Fibroblast of skin of back (primary cell): ENCODE measurements around the gene C11orf24. TPM values are rescaled to one million over a fixed set of nuclear protein-coding genes. Genes with fewer than 3 reads are reported as not detected.
"Not testable (repeated sequence)": the region's sequence is repeated elsewhere in the genome, so short reads cannot be mapped to it uniquely, and the experiment has no call there.

Source experiments
- DNase-seq: peaks from one replicate; pipeline ENCODE4 v3.0.0-alpha.2; 2013
- polyA plus RNA-seq, 2 experiments: library from polyadenylated mRNA; unstranded; fragments of 120-200 nt; gene quantifications; one replicate each; pipeline ENCODE4 v1.2.1, GENCODE V29; 2013; ENCODE audit not compliant: insufficient read length in 2 of 2

Gene C11orf24
- polyA plus RNA-seq (2013, experiment 1 of 2; ENCODE audit: insufficient read length) = 120 TPM
- 95.6 TPM for polyA plus RNA-seq (2013, experiment 2 of 2; ENCODE audit: insufficient read length)

- peak; percentile 94 for DNase-seq
Observed at GRCh38 chr11:68271781-68272608, at the start of gene C11orf24. Gene C11orf24 (minus strand): TSS chr11:68271973. CDS start chr11:68263767, 8,206 bp downstream.

DNA sequence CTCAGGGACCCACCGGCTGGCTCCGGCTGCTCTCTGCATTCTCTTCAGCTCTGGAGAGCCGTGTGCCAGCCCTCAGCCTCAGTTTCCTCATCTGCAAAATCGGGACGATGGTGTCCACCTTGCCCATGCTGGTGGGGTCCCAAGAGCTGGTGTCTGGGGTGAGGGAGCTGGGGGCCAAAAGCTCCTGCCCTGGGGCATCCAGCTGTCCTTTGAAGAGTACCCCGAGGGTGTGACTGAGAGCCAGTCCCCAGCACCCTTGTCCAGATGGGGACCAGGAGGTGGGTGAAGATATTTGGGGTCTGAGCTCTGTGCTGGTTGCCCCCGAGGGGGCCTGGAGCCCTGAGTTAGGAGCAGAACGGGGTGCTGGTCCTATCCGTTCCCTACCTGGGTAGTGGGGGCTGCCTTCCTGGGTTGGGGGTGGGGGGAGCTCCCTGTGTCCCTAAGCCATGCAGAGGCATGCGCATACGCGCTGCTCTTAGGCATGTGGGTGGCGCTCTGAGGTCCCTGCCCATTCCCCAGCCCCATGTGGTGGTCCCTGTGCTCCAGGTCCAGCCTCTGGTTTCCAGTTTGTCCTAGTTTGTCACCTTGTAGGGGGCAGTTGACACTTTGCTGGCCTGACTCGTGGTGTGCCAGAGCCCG is 45.5 kb upstream of the C11orf24 start:
- no peak for DNase-seq

- no peak for DNase-seq
Observed at GRCh38 chr11:68315171-68315920, 43.6 kb upstream of the C11orf24 start.

- peak; percentile 48 for DNase-seq
Observed at GRCh38 chr11:68314203-68315170, 42.7 kb upstream of the C11orf24 start.

GRCh38 chr11:68313574-68314202 is 41.9 kb upstream of the C11orf24 start:
- DNase-seq = peak; percentile 28

DNA sequence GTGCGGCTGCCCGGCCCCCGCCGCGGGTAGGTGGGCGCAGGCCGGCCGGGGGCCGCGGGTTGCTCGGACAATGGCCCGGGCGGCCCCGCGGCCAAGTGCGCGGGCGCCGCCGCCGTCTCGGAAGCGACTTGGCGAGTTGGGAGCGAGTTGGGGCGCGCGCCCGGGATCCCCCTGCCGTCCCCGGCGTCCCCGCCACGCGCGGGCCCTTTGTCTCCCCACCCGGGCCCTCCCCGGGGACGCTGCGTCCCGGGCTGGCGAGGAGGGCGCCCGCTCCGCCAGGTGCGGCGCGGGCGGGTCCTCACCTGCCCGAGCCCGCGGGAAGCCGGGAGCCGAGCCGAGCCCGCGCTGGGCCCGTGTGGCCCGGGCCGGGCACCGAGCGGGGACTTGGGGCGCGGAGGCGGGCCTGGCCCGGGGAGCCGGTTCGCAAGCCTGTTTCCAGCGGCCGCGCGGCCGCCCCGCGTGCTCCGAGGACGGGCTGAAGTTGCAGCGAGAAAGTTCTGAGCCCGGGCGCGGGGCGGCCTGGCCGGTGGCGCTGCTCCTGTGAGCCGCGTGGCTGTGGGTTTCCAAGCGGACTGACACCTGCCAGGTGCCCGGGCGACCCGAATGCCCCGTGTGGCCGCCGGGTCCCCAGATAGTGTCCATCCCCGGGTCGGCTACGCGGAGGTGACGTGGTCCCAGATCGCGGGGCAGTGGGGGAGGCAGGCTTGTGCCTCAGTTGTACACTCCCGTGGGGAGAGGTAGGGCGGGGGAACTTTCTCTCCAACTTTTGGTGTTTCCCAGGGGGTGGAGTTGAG is 41.2 kb upstream of the C11orf24 start:
- DNase-seq = no peak

GRCh38 chr11:68312117-68312779 is 40.5 kb upstream of the C11orf24 start, which contains the start of gene LRP5:
Gene LRP5 (plus strand): TSS chr11:68312591. CDS start chr11:68312715, 124 bp downstream.
- peak; percentile 57 for DNase-seq

DNA sequence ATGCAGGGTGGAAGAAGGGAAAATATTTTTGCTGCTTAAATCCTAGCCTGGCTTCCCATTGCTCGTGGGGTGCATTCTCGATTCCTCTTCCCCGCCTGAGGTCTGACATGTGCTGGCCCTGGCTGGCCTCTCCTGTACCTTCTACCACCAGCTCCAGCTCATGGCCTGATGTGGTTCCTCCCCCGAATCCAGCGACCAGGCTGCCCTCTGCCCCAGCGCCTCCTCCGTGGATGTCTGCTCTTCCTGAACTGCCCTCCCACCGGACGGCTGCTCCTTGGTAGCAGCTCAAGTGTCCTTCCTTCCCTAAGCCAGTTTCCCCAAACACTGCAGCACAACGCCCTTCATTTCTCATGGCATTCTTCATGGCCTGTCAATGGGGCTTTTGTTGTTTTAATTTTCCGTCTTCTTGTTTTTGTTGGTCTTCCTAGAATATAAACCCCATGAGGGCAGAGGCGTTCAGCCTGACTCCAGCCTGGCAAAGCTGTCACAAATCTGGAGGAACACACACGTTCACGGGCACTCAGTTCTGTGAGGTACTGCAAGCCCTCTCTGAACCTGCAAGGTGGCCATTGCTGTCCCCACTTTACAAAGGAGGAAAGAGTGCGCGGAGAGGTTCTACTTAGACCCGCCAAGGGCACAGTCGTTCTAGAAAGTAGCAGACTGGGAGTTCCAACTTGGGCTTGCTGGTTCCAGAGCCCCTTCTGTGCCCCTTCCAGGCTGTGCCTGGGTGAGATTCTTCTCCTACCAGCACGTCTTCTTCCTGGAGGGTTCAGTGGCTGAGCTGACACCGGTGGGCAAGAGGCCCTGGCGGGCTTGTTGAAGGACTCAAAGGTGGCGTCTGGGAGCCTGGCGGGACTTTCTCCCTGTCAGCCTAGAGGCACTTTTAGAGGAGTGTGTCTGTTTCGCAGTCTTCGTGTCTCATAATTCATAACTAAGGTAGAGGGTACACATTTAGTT is 39.7 kb upstream of the C11orf24 start:
- no peak for DNase-seq

DNA sequence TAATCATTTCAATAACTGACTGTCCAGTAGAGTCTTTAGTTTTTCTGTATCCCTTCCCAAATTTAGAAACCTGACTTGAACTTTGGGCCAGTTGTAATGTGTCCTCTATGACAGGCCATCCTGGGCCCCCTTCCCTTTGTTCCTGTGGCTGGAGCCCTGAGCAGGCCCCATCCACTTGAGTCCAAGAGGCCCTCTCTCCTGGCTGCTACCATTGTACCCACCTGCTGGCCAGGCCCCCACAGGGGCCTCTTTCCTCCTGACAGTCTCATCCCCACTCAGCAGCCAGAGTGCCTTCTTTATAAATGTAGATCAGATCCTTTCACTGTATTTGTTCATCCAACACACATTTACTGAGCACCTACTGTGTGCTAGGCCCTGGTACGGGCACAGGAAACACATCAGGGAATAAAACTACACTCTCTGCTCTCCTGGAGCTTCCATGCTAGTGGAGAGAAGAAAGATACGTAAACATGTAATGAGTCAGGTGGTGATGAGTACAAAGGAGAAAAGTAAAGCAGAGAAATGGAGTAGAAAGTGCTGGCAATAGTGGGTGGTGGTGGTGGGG is 37.9 kb upstream of the C11orf24 start:
- DNase-seq = no peak

DNA sequence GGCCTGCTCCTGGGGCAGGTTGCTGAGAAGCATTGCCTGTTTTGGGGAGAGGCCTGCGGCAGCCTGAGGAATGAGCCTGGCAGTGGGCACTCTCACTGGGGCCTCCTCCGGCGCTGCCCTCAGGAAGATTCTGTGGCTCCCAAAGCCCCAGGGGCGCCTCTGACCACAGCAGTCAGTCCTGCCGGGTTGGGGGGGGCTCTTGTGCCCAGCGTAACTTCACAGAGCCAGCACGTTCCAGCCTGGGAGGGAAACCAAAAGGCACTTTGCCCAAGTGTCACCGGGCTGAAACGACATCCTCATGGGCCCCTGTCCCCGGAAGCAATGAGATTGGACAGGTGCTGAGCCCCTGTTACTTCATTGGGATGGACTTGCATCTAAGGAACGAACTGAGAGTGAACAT is 36.3 kb upstream of the C11orf24 start:
- no peak for DNase-seq

DNA sequence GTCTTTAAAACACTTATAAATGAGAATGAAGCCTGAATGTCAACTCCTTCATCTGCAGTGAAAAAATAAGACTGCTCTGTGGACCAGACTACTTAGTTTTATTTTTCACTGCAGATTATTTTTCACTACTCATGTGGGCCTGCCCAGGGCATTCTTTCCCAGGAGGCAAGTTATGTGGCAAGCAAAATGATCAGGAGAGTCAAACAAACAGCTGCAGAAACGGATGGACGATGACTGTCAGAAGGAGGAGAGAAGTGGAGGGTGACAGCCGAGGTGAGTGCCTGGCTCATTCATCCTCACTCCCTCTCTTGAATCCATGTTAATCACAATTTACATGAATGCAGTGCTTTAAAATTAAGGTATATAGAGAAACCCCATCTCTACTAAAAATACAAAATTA is 34.9 kb upstream of the C11orf24 start:
- no peak for DNase-seq

DNA sequence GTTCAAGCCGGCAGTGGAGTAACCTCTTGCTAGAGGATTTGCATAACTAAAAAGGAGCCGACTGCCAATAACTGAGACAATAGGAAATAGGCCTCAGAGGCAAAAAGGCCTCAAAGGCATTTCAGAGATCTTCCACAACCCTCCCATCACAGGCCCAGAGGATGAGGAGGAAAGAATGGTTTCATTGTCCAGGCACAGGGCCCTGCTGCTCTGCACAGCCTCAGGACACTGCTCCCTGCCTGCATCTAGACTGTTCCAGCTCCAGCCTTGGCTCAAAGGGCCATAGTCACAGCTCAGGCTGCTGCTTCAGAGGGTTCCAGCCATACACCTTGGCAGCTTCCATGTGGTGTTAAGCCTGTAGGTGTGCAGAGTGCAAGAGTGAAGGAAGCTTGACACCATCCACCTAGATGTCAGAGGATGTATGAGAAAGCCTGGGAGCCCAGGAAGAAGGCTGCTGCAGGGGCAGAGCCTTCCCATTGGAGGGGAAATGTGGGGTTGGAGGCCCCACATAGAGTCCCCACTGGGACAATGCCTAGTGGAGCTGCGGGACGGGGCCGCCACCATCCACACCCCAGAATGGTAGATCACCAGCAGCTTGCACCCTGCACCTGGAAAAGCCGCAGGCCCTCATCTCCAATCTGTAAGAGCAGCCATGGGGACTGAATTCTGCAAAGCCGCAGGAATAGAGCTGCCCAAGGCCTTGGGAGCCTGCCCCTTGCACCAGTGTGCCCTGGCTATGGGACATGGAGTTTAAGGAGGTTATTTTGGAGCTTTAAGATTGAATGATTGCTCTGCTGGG is 32.4 kb upstream of the C11orf24 start:
- DNase-seq = no peak

DNA sequence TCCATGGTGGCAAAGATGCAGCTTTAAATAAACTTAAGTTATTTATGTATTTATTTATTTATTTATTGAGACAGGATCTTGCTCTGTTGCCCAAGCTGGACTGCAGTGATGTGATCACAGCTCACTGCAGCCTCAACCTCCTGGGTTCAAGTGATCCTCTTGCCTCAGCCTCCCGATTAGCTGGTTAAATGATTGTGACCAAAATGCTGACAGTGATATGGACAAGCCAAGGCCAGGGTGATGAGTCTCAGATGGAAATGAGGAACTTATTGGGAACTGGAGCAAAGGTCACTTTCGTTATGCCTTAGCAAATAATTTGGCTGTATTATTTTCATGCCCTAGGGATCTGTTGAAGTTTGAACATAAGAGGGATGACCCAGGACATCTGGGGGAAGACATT is 31.3 kb upstream of the C11orf24 start:
- DNase-seq = no peak

DNA sequence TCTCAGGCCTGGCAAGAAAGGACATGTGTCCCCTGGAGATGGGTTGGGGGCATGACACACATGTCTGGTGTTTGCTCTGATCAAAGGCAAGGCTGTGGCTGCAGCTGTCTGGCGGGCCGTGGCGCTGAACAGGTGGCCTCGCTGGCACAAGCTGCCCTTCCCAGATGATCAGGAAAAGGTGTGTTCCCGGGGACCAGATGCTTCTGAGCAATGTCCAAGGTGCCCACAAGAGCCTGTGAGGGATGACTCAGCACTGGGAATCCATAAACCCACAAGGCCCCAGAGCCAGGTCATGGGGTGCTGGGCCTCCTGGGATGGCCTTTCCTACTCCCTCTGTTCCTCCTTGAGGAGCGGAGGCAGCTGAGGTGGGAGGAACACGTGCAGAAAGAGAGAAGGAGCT is 30.9 kb upstream of the C11orf24 start:
- DNase-seq = no peak

- DNase-seq = no peak
Observed at GRCh38 chr11:68302256-68302655, 30.5 kb upstream of the C11orf24 start.

- DNase-seq = no peak
Observed at GRCh38 chr11:68300076-68300830, 28.5 kb upstream of the C11orf24 start.

DNA sequence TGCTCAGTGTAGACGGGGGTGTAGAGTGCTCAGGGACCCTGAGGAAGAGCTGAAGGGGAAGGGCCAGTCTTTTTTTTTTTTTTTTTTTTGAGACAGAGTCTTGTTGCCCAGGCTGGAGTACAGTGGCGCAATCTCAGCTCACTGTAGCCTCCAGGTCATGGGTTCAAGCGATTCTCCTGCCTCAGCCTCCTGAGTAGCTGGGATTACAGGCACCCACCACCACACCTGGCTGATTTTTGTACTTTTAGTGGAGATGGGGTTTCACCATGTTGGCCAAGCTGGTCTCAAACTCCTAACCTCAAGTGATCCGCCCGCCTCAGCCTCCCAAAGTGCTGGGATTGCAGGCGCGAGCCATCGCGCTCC is 27.7 kb upstream of the C11orf24 start:
- DNase-seq = not testable (repeated sequence)
